Ovary (tissue), 3 donors: ENCODE measurements around the gene ZNF821.
"Not testable (repeated sequence)": the region's sequence is repeated elsewhere in the genome, so short reads cannot be mapped to it uniquely, and the experiment has no call there.

Source experiments
- POLR2A ChIP-seq: fragments of 450-650 bp; IDR thresholded peaks from one replicate; pipeline ENCODE4 v1.6.1; 2017; ENCODE audit warnings: antibody characterized with exemption, mild to moderate bottlenecking, moderate library complexity
- TF ChIP-seq, protein P1 (sequence below), 3 donors: fragments of 450-650 bp in 2 of 3; fragments of 200-600 bp in 1 of 3; IDR thresholded peaks; one replicate each; pipeline versions ENCODE4 v1.5.1 to v1.8.0; 2016 to 2022; ENCODE audit warnings: antibody characterized with exemption in 3 of 3, mild to moderate bottlenecking in 1 of 3
- donor health status: DM: no; HTN: no; CAD: no.

DNA sequence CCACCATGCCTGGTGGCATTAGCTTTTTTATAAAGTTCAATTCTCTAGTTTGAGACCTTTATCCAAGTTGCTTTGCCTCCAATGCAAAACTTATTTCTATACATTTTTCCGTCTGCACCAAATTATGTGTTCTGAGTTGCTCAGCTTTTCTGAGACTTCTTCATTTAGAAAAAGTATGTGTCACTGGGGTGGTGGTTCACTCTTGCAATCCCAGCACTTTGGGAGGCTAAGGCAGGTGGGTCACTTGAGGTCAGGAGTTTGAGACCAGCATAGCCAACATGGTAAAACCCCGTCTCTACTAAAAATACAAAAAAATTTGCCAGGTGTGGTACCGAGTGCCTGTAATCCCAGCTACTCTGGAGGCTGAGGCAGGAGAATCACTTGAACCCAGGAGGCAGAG, 52.3 kb downstream of the ZNF821 start:
- TF ChIP-seq, protein P1, sequence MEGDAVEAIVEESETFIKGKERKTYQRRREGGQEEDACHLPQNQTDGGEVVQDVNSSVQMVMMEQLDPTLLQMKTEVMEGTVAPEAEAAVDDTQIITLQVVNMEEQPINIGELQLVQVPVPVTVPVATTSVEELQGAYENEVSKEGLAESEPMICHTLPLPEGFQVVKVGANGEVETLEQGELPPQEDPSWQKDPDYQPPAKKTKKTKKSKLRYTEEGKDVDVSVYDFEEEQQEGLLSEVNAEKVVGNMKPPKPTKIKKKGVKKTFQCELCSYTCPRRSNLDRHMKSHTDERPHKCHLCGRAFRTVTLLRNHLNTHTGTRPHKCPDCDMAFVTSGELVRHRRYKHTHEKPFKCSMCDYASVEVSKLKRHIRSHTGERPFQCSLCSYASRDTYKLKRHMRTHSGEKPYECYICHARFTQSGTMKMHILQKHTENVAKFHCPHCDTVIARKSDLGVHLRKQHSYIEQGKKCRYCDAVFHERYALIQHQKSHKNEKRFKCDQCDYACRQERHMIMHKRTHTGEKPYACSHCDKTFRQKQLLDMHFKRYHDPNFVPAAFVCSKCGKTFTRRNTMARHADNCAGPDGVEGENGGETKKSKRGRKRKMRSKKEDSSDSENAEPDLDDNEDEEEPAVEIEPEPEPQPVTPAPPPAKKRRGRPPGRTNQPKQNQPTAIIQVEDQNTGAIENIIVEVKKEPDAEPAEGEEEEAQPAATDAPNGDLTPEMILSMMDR (IDR thresholded peaks at IDR 0.05), result not testable (repeated sequence)
- not testable (repeated sequence) for TF ChIP-seq POLR2A
